ENCODE measurements around the gene RITA1.
A peak's percentile ranks its signal among the peaks of the same experiment; 100 is the strongest.

GRCh38 chr12:113239811-113240331, 54.4 kb downstream of the RITA1 start:
- TF ChIP-seq, protein P1, sequence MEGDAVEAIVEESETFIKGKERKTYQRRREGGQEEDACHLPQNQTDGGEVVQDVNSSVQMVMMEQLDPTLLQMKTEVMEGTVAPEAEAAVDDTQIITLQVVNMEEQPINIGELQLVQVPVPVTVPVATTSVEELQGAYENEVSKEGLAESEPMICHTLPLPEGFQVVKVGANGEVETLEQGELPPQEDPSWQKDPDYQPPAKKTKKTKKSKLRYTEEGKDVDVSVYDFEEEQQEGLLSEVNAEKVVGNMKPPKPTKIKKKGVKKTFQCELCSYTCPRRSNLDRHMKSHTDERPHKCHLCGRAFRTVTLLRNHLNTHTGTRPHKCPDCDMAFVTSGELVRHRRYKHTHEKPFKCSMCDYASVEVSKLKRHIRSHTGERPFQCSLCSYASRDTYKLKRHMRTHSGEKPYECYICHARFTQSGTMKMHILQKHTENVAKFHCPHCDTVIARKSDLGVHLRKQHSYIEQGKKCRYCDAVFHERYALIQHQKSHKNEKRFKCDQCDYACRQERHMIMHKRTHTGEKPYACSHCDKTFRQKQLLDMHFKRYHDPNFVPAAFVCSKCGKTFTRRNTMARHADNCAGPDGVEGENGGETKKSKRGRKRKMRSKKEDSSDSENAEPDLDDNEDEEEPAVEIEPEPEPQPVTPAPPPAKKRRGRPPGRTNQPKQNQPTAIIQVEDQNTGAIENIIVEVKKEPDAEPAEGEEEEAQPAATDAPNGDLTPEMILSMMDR (IDR thresholded peaks at IDR 0.05; ENCODE audit: low read depth, low read length, missing input control): no peak
- TF ChIP-seq YY1 (IDR thresholded peaks at IDR 0.05) (peak; percentile 50), GABPA (IDR thresholded peaks at IDR 0.05 in 1 of 2, conservative IDR thresholded peaks at IDR 0.05 in 1 of 2) (no peak), RXRA (IDR thresholded peaks at IDR 0.05) (peak; percentile 39 to 67), RAD21 (IDR thresholded peaks at IDR 0.05) (peak; percentile 20 to 30), TAF1 (conservative IDR thresholded peaks at IDR 0.05) (no peak), MAX (IDR thresholded peaks at IDR 0.05) (peak; percentile 74)
- TF ChIP-seq, protein P2, sequence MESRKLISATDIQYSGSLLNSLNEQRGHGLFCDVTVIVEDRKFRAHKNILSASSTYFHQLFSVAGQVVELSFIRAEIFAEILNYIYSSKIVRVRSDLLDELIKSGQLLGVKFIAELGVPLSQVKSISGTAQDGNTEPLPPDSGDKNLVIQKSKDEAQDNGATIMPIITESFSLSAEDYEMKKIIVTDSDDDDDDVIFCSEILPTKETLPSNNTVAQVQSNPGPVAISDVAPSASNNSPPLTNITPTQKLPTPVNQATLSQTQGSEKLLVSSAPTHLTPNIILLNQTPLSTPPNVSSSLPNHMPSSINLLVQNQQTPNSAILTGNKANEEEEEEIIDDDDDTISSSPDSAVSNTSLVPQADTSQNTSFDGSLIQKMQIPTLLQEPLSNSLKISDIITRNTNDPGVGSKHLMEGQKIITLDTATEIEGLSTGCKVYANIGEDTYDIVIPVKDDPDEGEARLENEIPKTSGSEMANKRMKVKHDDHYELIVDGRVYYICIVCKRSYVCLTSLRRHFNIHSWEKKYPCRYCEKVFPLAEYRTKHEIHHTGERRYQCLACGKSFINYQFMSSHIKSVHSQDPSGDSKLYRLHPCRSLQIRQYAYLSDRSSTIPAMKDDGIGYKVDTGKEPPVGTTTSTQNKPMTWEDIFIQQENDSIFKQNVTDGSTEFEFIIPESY (IDR thresholded peaks at IDR 0.05): no peak
